Amygdala (tissue), 56 donors: ENCODE measurements around the gene SLC25A11.
A peak's percentile ranks its signal among the peaks of the same experiment; 100 is the strongest.

Experiments used
- DNase-seq, 56 donors: peaks; one replicate each; lab custom pipeline; 2025; lab: John Stamatoyannopoulos, UW

Gene SLC25A11

DNA sequence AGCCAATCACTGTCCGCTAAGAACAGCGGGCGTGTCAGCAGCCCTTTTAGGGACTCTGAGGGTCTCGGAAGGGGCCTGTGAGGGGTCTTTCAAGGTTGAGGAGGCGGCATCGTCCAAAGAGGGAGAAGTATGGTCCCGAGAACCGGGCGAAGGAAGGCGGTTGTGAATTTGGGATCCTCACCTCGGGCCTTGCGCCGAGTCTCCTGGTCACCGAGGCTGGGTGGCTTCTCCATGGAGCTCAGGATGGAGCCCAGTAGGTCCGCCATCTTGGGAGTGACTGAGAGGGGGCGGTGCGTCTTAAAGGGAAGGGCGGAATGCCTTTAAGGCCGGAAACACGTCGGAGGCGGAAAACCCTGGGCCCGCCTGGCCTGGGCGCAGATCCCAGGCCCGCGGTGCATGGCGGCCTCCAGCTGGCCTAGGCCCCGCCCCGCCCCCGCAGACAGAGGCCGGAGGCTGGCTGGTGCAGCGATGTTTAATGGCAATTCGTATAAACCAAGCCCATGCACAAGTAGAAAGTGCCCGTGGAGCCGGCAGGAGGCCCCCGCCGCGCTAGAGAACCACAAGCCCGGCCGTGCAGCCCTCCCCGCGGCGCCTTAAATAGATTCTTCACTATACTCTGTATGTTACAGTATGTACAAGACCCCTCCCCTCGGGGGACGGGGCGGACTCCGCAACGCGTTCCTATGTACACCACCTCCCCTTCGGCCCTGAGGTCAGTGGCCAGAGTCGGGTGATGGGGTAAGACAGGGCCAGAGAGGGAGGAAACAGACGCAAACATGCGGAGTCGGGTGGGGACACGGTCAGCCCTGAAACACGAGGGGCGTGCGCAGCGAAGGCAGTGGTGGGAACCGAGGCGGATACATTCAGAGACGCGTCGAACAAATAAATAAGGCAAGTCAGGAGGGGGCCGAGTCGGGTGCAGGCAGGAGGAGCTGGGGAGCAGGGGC, 28.0 kb upstream of the SLC25A11 start, which contains the start of gene SPAG7:
SPAG7 (minus strand) TSS at position 279 of the 947 bp plus-strand sequence; CDS start at position 266, 13 bp downstream.
- DNase-seq = peak; percentile 88 to 100 (median 97)

DNA sequence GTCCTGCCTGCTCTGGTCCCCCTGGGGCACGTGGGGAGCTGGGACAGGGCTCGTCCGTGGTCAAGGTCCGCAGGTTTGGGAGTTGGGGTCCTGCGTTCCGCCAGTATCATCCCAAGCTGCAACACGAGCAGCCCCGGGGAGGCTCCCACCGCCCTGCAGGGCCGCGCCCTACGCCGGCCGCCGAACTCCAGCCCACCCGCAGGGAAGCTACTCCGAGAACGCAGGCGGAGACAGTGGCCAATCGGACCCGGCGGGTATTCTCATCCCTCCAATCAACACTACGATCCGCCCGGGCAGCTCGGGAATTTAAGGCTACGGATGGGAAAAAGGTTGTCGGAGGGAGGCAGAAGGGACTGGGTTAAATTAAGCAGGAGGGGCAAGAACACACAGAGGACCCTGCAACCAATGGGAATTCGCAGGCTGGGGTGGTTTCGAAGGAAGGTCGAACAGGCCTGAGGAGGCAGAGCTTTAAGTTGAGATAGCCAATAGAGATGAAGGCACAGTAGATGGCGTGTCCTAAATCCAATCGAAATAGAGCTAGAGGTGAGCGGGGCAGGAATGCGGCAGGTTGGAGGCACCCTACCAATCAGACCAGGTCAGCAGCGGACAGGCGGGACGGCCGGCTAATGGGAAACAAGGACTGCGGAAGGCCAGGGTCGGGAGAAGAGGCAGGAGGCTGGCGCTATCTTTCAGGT, 27.1 kb upstream of the SLC25A11 start:
- DNase-seq = peak in 55 of 56 donors; percentile 94 to 100 (median 99)

DNA sequence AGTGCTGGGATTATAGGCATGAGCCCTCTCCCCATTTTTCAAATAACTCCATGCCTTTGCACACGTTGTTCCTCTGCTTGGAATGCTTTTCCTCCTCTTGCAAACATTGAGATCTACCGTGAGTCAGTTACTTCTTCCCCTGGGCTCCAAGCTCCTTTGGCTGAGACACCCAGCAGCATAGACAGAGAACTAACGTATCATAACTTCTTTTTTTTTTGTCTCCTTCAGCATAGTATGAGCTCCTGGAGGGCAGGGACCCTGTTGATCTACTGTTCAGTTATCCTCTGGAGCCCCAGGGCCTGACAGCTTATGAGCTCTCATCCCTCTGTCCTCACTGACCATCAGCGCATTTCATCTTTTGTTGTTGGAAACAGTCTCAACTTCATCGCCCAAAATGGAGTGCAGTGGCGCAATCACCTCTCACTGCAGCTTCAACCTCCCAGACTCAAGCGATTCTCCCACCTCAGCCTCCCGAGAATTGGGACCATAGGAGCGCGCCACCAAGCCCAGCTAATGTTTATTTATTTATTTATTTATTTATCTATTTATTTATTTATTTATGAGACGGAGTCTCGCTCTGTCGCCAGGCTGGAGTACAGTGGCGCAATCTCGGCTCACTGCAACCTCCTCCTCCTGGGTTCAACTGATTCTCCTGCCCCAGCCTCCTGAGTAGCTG, 25.6 kb upstream of the SLC25A11 start:
- no peak for DNase-seq

DNA sequence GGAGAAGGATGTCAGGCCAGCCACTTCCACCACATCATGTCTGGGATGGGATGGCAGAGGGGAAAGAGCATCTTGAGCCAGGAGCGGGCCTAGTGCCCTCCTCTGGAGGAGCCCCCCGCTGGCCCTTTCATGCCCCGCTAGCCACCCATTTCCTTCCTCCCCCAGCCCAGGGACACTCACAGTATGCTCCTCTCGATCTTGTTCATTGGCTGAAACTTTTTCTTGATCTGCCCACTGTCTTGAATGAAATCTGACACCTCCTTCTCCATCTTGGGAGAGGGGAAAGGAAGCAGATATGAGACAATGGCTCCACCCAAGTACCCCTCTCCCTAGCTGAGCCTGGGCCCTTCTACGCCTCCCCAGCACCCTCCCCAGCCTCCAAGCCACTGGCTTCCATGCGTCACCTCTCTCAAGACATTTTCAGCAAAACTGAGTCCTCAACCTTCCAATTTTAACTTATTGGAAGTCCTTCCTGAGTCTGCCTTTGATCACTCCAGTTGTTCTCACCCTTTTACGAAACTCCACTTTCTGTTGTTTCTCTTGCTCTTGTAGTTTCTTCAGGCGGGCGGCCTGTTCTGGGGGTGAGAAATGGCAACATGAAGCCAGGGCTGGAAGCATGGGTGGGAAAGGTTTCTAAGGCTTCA, 20.6 kb upstream of the SLC25A11 start:
- no peak for DNase-seq

DNA sequence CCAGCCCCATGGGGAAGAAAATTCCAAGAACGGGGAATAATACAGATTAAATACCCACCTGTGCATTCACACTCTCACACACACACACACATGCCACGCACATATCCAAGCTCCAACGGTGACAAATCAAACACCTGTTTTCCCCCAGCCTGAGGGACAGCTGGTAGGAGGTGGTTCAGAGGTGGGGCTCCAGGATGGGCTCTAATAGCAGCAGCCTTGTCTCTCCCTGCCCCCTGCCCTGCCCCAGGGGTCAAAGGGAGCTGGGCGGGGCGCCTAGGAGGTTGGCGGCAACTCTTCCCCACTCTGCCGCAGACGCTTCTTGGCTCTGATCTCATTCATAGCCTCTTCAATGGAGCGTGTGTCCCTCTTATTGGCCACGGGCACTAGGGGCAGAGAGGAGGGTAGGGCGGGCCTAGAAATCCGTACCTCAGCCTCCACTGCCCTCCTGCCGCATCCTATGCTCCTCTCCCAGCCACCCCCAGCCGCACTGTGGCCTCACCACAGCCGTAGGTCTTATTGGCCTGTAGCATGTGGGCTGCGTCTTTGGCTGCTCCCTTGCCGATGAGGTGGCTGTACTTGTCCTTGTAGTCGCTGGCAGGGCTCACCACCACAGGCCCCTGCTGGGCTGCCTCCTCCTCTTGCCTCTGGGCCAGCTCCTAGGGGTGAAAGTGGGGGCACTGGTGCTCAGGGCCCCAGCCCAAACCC, 19.6 kb upstream of the SLC25A11 start:
- DNase-seq = no peak

DNA sequence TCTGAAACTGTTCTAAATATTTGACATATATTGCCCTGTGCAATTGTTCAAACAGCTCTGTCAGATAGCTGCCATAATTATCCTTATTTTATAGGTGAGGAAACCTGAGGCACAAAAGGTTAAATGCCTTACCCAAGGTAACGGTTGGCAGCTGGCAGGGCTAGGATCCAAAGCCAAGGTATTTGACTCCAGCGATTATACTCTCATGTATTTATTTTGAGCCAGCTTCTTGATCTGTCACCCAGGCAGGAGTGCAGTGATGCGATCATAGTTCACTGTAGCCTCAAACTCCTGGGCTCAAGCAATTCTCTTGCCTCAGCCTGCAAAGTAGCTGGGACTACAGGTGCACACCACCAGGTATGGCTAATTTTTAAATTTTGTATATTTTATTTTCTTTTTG, 18.3 kb upstream of the SLC25A11 start:
- DNase-seq = no peak

DNA sequence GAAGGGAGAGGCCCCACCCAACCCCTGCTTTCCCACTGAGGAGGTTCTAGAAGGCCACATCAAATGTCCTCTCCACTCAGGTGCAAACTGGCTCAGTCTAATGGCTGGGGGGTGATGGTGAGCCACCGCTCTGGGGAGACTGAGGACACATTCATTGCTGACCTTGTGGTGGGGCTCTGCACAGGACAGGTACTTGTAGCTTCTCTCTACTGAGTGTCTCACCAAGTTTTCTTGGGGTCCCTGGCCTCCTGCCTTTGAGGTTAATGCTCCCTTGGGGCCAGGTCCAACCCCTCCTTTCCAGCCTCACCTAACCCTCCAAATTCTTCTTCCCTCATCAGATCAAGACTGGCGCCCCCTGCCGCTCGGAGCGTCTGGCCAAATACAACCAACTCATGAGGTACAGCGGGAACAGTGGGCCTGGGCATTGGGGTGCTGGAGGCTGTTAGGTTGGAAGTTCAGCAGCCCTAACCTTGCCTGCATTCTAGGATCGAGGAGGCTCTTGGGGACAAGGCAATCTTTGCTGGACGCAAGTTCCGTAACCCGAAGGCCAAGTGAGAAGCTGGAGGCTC, 16.7 kb upstream of the SLC25A11 start:
- DNase-seq = peak in 1 of 56 donors; percentile 21

DNA sequence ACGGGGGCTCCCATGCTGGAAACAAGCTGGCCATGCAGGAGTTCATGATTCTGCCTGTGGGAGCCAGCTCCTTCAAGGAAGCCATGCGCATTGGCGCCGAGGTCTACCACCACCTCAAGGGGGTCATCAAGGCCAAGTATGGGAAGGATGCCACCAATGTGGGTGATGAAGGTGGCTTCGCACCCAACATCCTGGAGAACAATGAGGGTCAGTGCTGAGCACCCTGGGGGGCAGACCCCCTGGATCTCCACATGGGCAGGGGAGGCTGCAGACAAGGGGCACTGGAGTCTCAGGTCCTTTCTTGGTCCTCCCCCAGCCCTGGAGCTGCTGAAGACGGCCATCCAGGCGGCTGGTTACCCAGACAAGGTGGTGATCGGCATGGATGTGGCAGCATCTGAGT, 15.2 kb upstream of the SLC25A11 start:
- no peak for DNase-seq

DNA sequence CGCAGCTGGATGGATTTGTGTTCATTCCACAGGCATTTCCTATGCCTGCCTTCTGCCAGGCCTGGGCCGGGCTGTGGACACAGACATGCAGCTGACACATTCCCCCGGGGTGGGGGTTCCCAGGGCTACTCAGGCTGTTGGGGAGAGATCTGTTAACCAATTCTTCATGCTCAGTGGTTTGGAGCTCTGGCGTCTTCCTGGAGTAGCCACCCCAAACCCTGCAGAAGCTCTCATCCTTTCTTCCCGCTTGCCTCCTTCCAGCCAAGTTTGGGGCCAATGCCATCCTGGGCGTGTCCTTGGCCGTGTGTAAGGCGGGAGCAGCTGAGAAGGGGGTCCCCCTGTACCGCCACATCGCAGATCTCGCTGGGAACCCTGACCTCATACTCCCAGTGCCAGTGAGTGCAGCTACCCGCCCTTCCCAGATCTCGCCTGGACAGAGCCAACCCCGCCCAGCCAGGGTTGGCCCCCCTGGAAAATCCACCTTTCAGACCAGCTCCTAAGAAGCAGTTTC, 13.7 kb upstream of the SLC25A11 start:
- DNase-seq = no peak

DNA sequence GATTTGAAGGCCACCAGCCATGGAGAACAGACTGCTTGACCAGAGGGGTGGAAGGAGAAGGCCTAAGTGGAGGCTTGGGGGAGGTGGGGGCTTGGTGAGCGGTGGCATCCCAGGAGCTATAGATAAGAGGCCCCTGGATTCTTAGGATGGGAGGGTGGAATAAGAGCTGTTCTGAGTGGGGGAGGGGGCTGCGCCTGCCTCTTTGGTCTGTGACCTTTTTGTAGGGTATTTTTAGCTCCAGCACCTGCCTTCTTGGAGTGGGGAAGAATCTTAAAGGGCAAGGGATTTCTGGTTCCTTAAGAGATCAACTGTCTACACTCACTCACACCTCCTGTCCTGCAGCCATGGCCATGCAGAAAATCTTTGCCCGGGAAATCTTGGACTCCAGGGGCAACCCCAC, 11.6 kb upstream of the SLC25A11 start:
- DNase-seq = no peak

DNA sequence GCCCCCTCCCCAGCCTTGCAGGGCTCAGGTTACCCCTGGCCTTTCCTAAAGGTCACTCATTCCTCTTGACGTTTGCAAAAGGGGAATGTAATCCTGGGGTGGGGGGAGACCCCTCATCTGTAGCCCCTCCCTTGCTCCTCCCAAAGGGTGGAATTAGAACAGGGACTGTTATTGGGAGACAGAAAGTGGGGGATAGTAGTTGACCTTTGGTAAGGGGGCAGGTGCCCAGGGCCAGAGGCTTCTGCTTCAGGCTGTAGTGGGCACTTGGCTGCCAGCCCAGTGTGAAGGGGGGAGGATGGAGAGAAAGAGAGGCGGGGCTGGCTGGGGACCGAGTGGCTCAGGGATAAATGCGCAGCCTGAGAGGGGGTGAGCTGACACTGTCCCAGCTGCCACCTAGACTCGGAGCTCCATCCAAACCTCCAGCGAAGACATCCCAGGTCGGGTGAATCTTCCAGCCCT, 10.9 kb upstream of the SLC25A11 start, which contains the start of gene ENO3:
ENO3 (plus strand) TSS at position 374 of the 459 bp plus-strand sequence. CDS start 711 bp downstream, outside the sequence.
- no peak for DNase-seq

DNA sequence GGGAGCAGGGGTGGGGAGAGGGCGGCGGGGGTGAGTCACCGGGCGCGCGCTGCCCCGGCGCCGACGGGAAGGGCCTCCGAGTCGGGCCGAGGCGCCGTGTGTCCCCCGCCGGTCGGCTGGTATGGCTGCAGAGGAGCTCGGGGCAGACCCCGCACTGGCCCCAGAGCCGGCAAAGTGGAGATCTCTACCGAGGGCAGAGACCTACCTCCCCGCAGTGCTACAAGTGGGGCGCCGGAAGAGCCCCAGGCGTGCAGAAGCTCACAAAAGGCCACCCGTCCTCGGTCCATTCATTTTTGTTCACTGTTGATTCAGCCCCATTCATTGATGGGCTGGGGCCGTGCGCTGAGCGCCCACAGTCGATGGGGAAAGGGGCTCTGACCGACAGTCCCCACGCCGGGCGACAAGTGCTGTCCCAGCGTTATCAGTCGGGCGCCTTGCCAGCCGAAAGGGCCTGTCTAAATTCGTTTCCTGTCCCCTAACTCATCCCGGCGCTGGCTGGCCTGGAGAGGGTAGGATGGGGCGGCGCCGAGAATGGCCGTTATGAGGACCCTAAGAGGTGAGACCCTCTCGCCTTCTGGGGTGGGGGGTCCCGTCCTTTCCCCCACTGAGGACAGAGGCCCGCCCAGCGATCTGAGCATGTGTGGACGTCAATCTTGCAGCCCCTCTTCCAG, 10.4 kb upstream of the SLC25A11 start:
- DNase-seq = peak in 2 of 56 donors; percentile 9 to 21

DNA sequence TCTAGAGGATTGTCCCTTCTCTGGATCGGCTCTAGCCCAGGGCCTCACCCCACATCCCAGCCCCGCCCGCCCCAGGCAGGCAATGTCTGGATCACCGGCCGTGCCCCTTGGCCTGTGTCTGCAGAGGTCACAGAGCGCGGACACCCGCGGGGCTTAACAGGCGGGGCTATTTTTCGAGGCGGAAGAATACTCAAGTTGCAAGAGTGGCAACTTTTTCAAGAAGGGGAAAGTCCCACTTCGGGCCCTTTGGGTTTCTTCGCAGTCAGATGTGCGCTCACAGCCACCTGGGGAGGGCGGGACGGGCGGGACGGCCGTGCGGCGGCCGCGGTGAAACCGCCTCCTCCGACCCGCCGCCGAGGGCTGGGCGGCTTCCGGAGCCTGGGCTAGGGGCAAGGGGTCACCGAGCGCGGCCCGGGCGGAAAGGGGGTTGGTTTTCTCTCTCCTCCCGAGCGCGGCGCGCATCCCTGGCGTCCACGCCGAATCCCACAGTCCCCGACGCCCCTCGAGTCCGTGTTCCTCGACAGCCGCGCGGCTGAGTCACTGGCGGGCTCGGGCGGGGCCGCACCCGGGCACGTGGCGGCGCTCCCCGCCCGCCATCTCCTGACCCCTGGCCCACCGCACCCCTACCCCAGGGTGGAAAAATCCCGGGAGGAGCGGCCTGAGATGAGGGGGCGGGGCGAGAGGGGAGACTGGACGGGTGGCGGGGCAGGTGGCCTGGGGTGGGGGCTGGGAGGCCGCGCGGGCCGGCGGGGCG, 9.7 kb upstream of the SLC25A11 start:
- DNase-seq = peak in 25 of 56 donors; percentile 9 to 72 (median 48)

DNA sequence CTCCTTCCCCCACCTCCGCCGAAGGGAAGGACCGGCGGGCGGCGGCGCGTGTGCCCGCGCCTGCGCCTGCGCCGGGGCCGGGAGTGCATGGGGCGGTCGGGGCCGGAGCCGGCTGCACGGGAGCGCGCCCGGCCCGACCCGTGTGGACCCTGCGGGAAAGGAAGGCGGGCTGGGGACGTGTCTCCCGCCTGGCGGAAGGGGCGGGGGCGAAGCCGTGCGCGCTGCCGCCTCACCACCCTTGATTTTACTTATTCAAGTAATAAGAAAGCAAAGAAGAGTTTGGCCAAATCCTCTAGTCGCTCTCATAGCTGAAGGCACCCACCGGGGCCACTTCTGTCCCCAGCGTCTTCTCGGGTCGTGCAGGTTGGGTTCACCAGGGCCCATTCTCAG, 9.1 kb upstream of the SLC25A11 start:
- peak in 43 of 56 donors; percentile 36 to 84 (median 69) for DNase-seq

DNA sequence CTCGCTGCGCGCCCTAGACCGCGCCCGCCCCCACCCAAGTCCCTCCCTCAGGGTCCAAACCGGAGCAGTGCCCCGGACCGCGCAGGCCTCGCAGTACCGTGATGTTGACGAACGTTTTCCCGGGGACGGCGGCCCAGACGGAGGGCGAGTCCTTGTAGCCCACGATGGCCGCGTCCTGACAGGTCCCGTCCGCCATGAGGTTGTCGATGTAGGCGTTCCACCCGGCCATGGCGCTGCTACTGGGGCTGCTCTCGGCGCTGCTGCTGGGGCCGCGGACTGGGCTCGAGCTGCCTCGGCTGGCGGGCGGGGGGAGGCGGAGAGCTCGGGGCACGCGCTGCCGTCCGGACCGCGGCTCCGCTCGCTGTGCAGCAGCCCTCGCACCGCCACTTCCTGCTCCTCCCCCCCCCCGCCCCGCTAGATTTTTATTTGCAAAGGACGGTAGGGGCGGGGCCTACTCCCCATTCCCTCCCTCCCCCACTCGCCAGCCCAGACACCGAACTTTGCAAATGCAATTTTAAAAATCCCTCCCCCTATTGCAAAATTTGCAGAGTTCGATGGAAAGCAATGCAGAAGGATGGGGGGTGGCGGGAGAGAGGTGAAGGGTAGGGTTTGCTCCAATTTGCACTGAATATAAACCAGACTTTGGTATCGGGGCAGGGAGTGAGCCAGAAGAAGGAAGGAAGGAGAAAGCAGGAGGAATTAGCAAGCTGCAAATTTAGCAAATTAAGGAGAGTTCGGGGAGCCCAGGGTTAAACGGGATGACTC, 8.5 kb upstream of the SLC25A11 start, which contains the start of gene PFN1:
PFN1 (minus strand) TSS at position 365 of the 765 bp plus-strand sequence; CDS start at position 229, 136 bp downstream.
- DNase-seq = peak in 55 of 56 donors; percentile 45 to 90 (median 78)

DNA sequence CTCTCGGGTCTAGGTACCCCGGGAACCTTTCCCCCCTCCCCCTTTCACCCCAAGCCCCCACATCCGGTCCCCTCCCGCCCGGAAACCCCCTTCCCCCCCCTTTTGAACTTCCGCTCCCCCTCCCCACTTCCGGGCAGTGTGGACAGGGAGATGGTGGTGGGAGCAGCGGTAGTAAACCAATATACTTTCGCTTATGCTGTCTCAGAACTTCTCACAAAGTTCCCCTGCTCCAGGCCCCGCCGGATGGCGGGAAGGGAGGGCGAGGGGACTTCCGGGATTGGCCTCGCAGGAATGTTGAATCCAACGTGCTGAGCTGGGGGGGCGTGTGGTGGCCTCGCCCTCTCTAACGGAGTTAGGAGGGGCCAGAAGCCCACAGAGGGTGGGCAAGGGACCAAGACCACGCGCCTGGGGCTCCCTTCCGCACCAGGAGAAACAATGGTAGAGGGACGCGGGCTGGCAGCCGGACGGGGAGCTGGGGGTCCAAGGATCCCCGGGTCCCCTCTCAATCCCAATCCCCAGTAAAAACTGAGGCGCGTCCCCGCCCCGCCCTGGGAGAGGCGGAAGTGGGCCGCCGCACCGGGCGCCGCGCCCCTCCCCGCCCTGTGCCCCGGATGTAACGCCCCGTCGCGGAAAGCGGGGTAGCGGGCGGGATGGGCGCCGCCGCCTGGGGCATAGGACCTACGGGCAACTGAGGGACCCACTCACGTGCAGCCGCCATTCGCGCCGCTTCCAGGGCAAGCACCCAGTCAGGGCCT, 7.7 kb upstream of the SLC25A11 start:
- DNase-seq = peak in 23 of 56 donors; percentile 19 to 67 (median 41)
